Measurements from ENCODE around the gene TOX2. TPM values are rescaled to one million over a fixed set of nuclear protein-coding genes. Genes with fewer than 3 reads are reported as not detected.

Gene TOX2
- total and polyA plus RNA-seq, 9 donors = 0.69 to 5.6 (median 1.8) TPM

DNA sequence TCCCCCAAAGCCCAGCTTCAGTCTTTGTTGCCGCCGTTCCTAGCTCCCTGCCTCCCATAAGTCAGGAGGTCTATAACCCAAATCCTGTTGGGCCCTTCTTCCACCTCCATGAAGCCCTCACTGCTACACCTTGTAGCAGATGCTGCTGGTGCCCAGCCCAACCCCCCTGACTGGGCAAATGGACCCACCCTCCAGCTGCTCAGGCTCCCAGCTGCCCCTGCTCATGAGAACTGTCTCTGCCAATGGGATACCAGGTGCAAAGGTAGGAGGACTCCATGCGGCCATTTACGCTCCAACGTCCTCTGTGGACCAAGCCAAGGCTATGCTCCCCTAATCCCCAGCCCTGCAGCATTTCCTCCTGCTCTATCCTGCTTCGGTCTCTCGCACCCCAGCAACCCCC is 200.5 kb downstream of the TOX2 start:
- 80 to 90% (median 84%) methylated on average over 7 of the region's 7 CpGs for WGBS, 3 donors
- Histone ChIP-seq H3K36me3 (no peaks in the 10 kb centered on the region), H3K4me1 (ENCODE audit: insufficient read depth) (no peaks in the 10 kb centered on the region), H3K27ac (no peak overlapping the region), H3K4me3 (no peak overlapping the region), H3K27me3 (no peaks in the 10 kb centered on the region), H3K9me3 (no peaks in the 10 kb centered on the region)
- DNase-seq = no peak
- TF ChIP-seq EP300 (IDR thresholded peaks at IDR 0.05) = no peak
- no peak for TF ChIP-seq CTCF (IDR thresholded peaks at IDR 0.05)
- no peak for TF ChIP-seq POLR2A (IDR thresholded peaks at IDR 0.05)
- intact Hi-C loops (cut with DNase I) = loop anchor here in 3 of 4 donors (5.0 to 10.0 kb wide), 2 partner anchors 70 to 72 kb away; partner anchors contain the start of gene JPH2 (in 3 of the 3)

- Histone ChIP-seq H3K27ac (no peak overlapping the region), H3K4me3 (no peak overlapping the region), H3K4me1 (ENCODE audit: insufficient read depth) (no peaks in the 10 kb centered on the region), H3K9me3 (no peaks in the 10 kb centered on the region), H3K36me3 (no peaks in the 10 kb centered on the region), H3K27me3 (no peaks in the 10 kb centered on the region)
- no peak for DNase-seq
- intact Hi-C loops (cut with DNase I) = loop anchor here (2.0 to 10.0 kb wide), 3 partner anchors 69 to 73 kb away; partner anchors contain the start of gene JPH2 (in 3 of the 4)
- TF ChIP-seq POLR2A (IDR thresholded peaks at IDR 0.05) (no peak), EP300 (IDR thresholded peaks at IDR 0.05) (no peak)
- WGBS, 3 donors = 22 to 39% (median 27%) methylated on average over 66 to 76 of the region's 76 CpGs
Observed at GRCh38 chr20:44115762-44116644, 201.4 kb downstream of the TOX2 start.

DNA sequence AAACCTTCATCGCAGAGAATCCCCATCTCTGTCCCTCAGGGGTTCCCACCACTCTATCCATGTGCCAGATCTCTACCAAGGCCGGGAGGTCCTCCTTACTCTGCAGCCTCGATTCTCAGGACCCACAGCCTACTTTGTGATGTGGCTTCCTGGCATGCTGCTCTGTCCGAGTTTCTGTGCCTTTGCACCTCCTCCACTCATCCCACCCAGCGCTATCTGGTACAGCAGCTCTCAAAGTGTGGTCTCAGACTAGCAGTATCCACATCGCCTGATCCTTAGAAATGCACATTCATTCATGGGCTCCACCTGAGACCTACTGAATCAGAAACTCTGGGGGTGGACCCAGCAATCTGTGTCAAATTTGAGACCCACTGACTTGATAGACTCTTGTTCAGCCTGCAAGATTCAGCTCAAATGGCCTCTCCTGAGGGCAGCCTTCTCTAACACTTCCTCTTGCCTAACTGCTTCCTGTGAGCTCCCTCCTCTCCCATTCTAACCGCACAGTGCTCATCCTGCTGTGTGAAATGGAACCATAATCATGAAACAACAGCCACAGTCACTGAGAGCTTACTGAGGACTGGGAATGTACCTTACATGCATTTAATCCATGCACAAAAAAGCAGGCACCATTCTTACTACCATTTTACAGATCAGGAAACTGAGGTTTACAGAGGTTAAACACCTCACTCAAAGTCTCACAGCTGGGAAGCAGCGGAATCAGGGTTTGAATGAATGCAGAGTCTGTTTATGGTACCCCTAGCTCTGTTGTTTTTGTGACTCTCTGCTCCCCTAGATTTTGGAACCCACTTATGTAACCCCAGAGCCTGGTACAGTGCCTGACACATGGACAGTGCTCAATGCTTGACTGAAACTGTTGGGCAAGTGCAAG is 202.9 kb downstream of the TOX2 start:
- 81 to 84% (median 83%) methylated on average over 8 of the region's 8 CpGs for WGBS, 3 donors
- Histone ChIP-seq H3K36me3 (no peaks in the 10 kb centered on the region), H3K27ac (no peak overlapping the region), H3K4me1 (ENCODE audit: insufficient read depth) (no peaks in the 10 kb centered on the region), H3K9me3 (no peaks in the 10 kb centered on the region), H3K4me3 (no peak overlapping the region), H3K27me3 (no peaks in the 10 kb centered on the region)
- intact Hi-C loops (cut with DNase I) = loop anchor here (2.0 to 10.0 kb wide), 3 partner anchors 67 to 71 kb away; partner anchors contain the start of gene JPH2 (in 3 of the 4)
- TF ChIP-seq CTCF (IDR thresholded peaks at IDR 0.05) (no peak), POLR2A (IDR thresholded peaks at IDR 0.05) (no peak), EP300 (IDR thresholded peaks at IDR 0.05) (no peak)
- no peak for DNase-seq

DNA sequence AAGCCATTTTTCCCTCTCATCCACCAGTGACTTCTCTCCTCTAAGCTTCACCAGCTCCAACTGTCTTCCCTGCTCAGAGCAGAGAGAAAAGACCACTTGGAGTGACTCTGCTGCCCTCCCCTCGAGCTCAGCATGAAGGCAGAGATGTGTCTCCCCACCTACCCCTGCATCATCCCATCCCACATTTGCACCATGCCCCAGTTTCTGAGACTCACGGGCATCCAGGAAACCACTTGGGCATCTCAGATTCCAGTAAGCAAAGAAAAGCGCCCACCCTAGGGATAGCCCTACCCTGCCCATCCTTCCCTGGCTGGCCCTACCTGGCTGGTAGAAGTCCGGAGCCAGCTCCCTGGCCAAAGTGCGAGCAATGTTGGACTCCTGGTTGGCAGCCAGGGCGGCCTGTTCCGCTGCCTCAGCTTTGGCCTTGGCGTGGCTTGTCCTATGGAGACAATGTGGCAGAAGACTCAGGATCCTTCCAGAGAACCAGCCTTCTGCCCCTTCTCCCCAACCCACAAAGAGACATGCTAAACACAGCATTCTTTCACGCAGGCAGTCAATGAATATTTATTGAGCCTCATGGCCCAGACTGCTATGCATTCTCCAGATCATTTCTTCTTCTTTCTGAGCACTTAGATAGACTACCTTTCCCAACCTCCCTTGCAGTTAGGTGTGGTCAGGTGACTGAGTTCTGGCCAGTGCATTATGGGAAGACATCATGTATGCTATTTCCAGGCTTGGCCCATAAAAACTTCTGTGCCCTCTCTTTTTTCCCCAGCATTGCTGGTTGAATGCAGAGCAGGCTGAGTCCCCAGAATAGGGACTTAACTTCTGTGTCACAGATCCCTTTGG is 203.8 kb downstream of the TOX2 start:
- WGBS, 3 donors = 86 to 93% (median 88%) methylated on average over 9 of the region's 9 CpGs
- intact Hi-C loops (cut with DNase I) = loop anchor here in 3 of 4 donors (5.0 to 10.0 kb wide), 2 partner anchors 66 to 69 kb away; partner anchors contain the start of gene JPH2 (in 3 of the 3)
- no peak overlapping the region for H3K27ac ChIP-seq
- no peaks in the 10 kb centered on the region for H3K9me3 ChIP-seq
- H3K4me1 ChIP-seq (ENCODE audit: insufficient read depth) = no peaks in the 10 kb centered on the region
- H3K27me3 ChIP-seq = no peaks in the 10 kb centered on the region
- no peaks in the 10 kb centered on the region for H3K36me3 ChIP-seq
- no peak overlapping the region for H3K4me3 ChIP-seq
- no peak for DNase-seq
- TF ChIP-seq POLR2A (IDR thresholded peaks at IDR 0.05) (no peak), EP300 (IDR thresholded peaks at IDR 0.05) (no peak), CTCF (IDR thresholded peaks at IDR 0.05) (no peak)

Small RNA genes within 50 kb of the gene (small RNA-seq; reads per million reads assigned to genes)
- not detected for gene RN7SL443P

Other genes starting within 250 kb of the TOX2 start
- gene MYBL2, start 247.7 kb upstream of the TOX2 start, total RNA-seq = 1 to 10 TPM in 2 of 7 donors, under 1 TPM in 2, not detected in 3; 0.11 to 1.6 (median 0.67) TPM
- gene MYBL2, start 247.7 kb upstream of the TOX2 start, polyA plus RNA-seq = under 1 TPM; 0.83 to 0.91 TPM
- not detected for gene GTSF1L, start 187.8 kb upstream of the TOX2 start, total RNA-seq
- gene GTSF1L, start 187.8 kb upstream of the TOX2 start, polyA plus RNA-seq = not detected

Measured in ovary (tissue), 9 donors.